BLaER1 (cell line): ENCODE measurements around the gene ESPNL.

ENCODE experiments used
- H3K27ac ChIP-seq: shearing (Covaris generic); formaldehyde crosslinking; 2 replicates; pipeline ENCODE4 v1.8.1; 2022
- H3K27me3 ChIP-seq: shearing (Covaris generic); formaldehyde crosslinking; 2 replicates; pipeline ENCODE4 v1.8.1; 2022
- H3K36me3 ChIP-seq: shearing (Covaris generic); formaldehyde crosslinking; 2 replicates; pipeline ENCODE4 v1.8.1; 2022
- H3K4me1 ChIP-seq: shearing (Covaris generic); formaldehyde crosslinking; 2 replicates; pipeline ENCODE4 v1.8.1; 2022
- H3K4me2 ChIP-seq: shearing (Covaris generic); formaldehyde crosslinking; 2 replicates; pipeline ENCODE4 v1.8.1; 2022
- H3K4me3 ChIP-seq: shearing (Covaris generic); formaldehyde crosslinking; 2 replicates; pipeline ENCODE4 v1.8.1; 2022
- H3K9ac ChIP-seq: shearing (Covaris generic); formaldehyde crosslinking; 2 replicates; pipeline ENCODE4 v1.8.1; 2022
- H3K9me3 ChIP-seq: shearing (Covaris generic); formaldehyde crosslinking; 2 replicates; pipeline ENCODE4 v1.8.1; 2022
- H4K20me1 ChIP-seq: shearing (Covaris generic); formaldehyde crosslinking; 2 replicates; pipeline ENCODE4 v1.8.1; 2022
- Cebpa-rat ChIP-seq: shearing (Covaris generic); IDR thresholded peaks from 2 replicates; pipeline ENCODE4 v1.8.1; 2022

Gene ESPNL

GRCh38 chr2:238098901-238099713 is 1.0 kb upstream of the ESPNL start:
- Histone ChIP-seq H3K27ac (peak overlapping the region; percentile 57), H4K20me1 (no peaks in the 10 kb centered on the region), H3K4me3 (peak overlapping the region; percentile 50), H3K36me3 (no peaks in the 10 kb centered on the region), H3K27me3 (no peaks in the 10 kb centered on the region), H3K9me3 (no peaks in the 10 kb centered on the region), H3K4me2 (peak overlapping the region; percentile 93), H3K9ac (peak overlapping the region; percentile 39; the same call in 1 of the 2 replicates), H3K4me1 (peaks cover 65% of the 10 kb centered on the region)
- TF ChIP-seq Cebpa-rat, result no peak

GRCh38 chr2:238099714-238100048 is 459 bp upstream of the ESPNL start:
- Histone ChIP-seq H3K27me3 (no peaks in the 10 kb centered on the region), H3K36me3 (no peaks in the 10 kb centered on the region), H3K4me1 (peaks cover 70% of the 10 kb centered on the region), H3K4me3 (peak overlapping the region; percentile 50; the same call in 1 of the 2 replicates), H3K4me2 (peak overlapping the region; percentile 93), H3K9ac (peak overlapping the region; percentile 45; the same call in 1 of the 2 replicates), H4K20me1 (no peaks in the 10 kb centered on the region), H3K9me3 (no peaks in the 10 kb centered on the region), H3K27ac (peak overlapping the region; percentile 57)
- no peak for TF ChIP-seq Cebpa-rat

GRCh38 chr2:238100821-238101771 is 956 bp downstream of the ESPNL start:
- H3K4me2 ChIP-seq, result peak overlapping the region; percentile 93
- H3K27ac ChIP-seq, result peak overlapping the region; percentile 53
- no peaks in the 10 kb centered on the region for H3K36me3 ChIP-seq
- TF ChIP-seq Cebpa-rat, result no peak
- no peaks in the 10 kb centered on the region for H3K27me3 ChIP-seq
- H3K9ac ChIP-seq, result no peak overlapping the region
- H3K4me1 ChIP-seq, result peaks cover 85% of the 10 kb centered on the region
- H4K20me1 ChIP-seq, result no peaks in the 10 kb centered on the region
- H3K9me3 ChIP-seq, result no peaks in the 10 kb centered on the region
- H3K4me3 ChIP-seq, result no peak overlapping the region

- Histone ChIP-seq H3K36me3 (no peaks in the 10 kb centered on the region), H3K4me3 (no peak overlapping the region), H3K9ac (no peak overlapping the region), H3K4me1 (peaks cover 95% of the 10 kb centered on the region), H3K4me2 (peak overlapping the region; percentile 39), H3K27ac (0 out of 2 replicates have a peak overlapping the region, but pooled peaks have one; percentile 13), H3K27me3 (no peaks in the 10 kb centered on the region), H3K9me3 (no peaks in the 10 kb centered on the region), H4K20me1 (no peaks in the 10 kb centered on the region)
- no peak for TF ChIP-seq Cebpa-rat
These were observed 2.0 kb downstream of the ESPNL start for GRCh38 chr2:238101891-238102841.

- H3K9ac ChIP-seq, result no peak overlapping the region
- H3K27me3 ChIP-seq, result no peaks in the 10 kb centered on the region
- H4K20me1 ChIP-seq, result no peaks in the 10 kb centered on the region
- H3K4me2 ChIP-seq, result peak overlapping the region; percentile 39
- no peaks in the 10 kb centered on the region for H3K36me3 ChIP-seq
- H3K4me3 ChIP-seq, result no peak overlapping the region
- no peak for TF ChIP-seq Cebpa-rat
- no peak overlapping the region for H3K27ac ChIP-seq
- H3K9me3 ChIP-seq, result no peaks in the 10 kb centered on the region
- peaks cover 99% of the 10 kb centered on the region for H3K4me1 ChIP-seq
These were observed 2.7 kb downstream of the ESPNL start for GRCh38 chr2:238102865-238103264.

GRCh38 chr2:238103465-238104225 is 3.5 kb downstream of the ESPNL start:
- no peak overlapping the region for H3K4me3 ChIP-seq
- no peaks in the 10 kb centered on the region for H3K9me3 ChIP-seq
- TF ChIP-seq Cebpa-rat, result no peak
- no peaks in the 10 kb centered on the region for H3K36me3 ChIP-seq
- H3K4me1 ChIP-seq, result peaks cover 99% of the 10 kb centered on the region
- no peak overlapping the region for H3K27ac ChIP-seq
- no peak overlapping the region for H3K9ac ChIP-seq
- H4K20me1 ChIP-seq, result no peaks in the 10 kb centered on the region
- no peaks in the 10 kb centered on the region for H3K27me3 ChIP-seq
- H3K4me2 ChIP-seq, result peak overlapping the region; percentile 97; the same call in 1 of the 2 replicates

GRCh38 chr2:238104226-238104690 is 4.1 kb downstream of the ESPNL start:
- Histone ChIP-seq H3K9ac (no peak overlapping the region), H4K20me1 (no peaks in the 10 kb centered on the region), H3K4me3 (no peak overlapping the region), H3K27ac (no peak overlapping the region), H3K27me3 (no peaks in the 10 kb centered on the region), H3K9me3 (no peaks in the 10 kb centered on the region), H3K36me3 (no peaks in the 10 kb centered on the region), H3K4me1 (peaks cover 99% of the 10 kb centered on the region), H3K4me2 (peak overlapping the region; percentile 97)
- no peak for TF ChIP-seq Cebpa-rat

GRCh38 chr2:238104691-238105371 is 4.7 kb downstream of the ESPNL start:
- Histone ChIP-seq H4K20me1 (no peaks in the 10 kb centered on the region), H3K27me3 (no peaks in the 10 kb centered on the region), H3K9me3 (peaks cover 3% of the 10 kb centered on the region), H3K9ac (no peak overlapping the region), H3K36me3 (no peaks in the 10 kb centered on the region), H3K27ac (peak overlapping the region; percentile 88), H3K4me1 (peaks cover 99% of the 10 kb centered on the region), H3K4me3 (no peak overlapping the region), H3K4me2 (peak overlapping the region; percentile 97)
- no peak for TF ChIP-seq Cebpa-rat
